MM.1S (cell line): ENCODE measurements around the gene MICU1.

Experiments used
- EZH2 ChIP-seq: fragments of 300-600 bp; sonication (generic); optimal IDR thresholded peaks from 2 replicates; pipeline ENCODE3; 2017; ENCODE audit warnings: low read depth, mild to moderate bottlenecking, antibody characterized with exemption, low read length, mixed read lengths
- EZH2phosphoT487 ChIP-seq: fragments of 300-600 bp; sonication (generic); IDR thresholded peaks from 2 replicates; pipeline ENCODE4 v1.6.1; 2018; ENCODE audit warnings: antibody characterized with exemption, low read length
- TF ChIP-seq, protein P1 (sequence below): fragments of 300-600 bp; sonication (generic); IDR thresholded peaks from 2 replicates; pipeline ENCODE4 v1.5.1; 2016; ENCODE audit warnings: antibody characterized with exemption, low read length, mixed read lengths

GRCh38 chr10:72524489-72524888 lies 101.4 kb downstream of the MICU1 start:
- TF ChIP-seq, protein P1, sequence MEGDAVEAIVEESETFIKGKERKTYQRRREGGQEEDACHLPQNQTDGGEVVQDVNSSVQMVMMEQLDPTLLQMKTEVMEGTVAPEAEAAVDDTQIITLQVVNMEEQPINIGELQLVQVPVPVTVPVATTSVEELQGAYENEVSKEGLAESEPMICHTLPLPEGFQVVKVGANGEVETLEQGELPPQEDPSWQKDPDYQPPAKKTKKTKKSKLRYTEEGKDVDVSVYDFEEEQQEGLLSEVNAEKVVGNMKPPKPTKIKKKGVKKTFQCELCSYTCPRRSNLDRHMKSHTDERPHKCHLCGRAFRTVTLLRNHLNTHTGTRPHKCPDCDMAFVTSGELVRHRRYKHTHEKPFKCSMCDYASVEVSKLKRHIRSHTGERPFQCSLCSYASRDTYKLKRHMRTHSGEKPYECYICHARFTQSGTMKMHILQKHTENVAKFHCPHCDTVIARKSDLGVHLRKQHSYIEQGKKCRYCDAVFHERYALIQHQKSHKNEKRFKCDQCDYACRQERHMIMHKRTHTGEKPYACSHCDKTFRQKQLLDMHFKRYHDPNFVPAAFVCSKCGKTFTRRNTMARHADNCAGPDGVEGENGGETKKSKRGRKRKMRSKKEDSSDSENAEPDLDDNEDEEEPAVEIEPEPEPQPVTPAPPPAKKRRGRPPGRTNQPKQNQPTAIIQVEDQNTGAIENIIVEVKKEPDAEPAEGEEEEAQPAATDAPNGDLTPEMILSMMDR, result no peak
- TF ChIP-seq EZH2 (no peak), EZH2phosphoT487 (no peak)
